H1 (cell line): Measurements from ENCODE around the gene RPIA. TPM values are rescaled to one million over a fixed set of nuclear protein-coding genes. Genes with fewer than 3 reads are reported as not detected.

ENCODE experiments used
- ASH2L ChIP-seq: fragments of 200-600, 300-600 bp; sonication (generic); IDR thresholded peaks from one replicate; pipeline ENCODE4 v1.7.1; 2017; ENCODE audit warnings: low read length
- BACH1 ChIP-seq: IDR thresholded peaks from 2 replicates; pipeline ENCODE4 v1.6.1; 2012; ENCODE audit warnings: low read length, improper control_type of control experiment
- polyA plus RNA-seq, 7 experiments: library from polyadenylated mRNA; depleted of rRNA in 3 of 7; stranded (reverse) in 5 of 7; unstranded in 2 of 7; fragments of >200 nt in 5 of 7; fragments of 200-250 nt in 2 of 7; gene quantifications; 1 replicate in 5 of 7; 2 replicates in 1 of 7; 4 replicates in 1 of 7; pipeline versions ENCODE4 v1.2.1 to v1.2.3, GENCODE V29; 2011 to 2013; ENCODE audit warnings: missing spikeins in 2 of 7, mixed read lengths in 2 of 7
- total RNA-seq: library from RNA; stranded (reverse); fragmentation: NEBNext Ultra II Directional; extraction: Animal tissue kit (Norgen Biotek cat#: 25700); gene quantifications from 2 replicates; pipeline ENCODE4 v1.2.1, GENCODE V29; 2021

The RPIA gene
- total and polyA plus RNA-seq, 2 of the 8 experiments (the other 6 are each of a cell fraction or from before 2014, with no cell fraction given): 13.1 to 24.0 TPM

DNA sequence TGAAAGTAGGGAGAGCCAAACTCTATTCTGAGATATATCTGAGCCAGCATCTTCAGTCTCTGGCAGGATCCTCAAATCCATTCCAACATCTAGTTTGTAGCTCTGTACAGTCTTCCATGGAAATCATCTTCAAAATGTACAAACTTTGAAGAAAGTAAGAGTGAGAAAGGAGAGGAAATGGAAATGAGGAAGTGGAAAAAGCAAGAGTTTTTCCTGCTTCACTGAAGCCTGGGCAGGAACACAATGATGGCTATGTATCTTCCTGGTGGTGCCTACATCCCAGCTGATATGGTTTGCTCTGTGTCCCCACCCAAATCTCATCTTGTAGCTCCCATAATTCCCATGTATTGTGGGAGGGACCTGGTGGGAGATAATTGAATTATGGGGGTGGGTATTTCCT, 4.1 kb upstream of the RPIA start (continued):
- TF ChIP-seq BACH1 (no peak), ASH2L (no peak)
